ENCODE measurements around the gene SMYD4. TPM values are rescaled to one million over a fixed set of nuclear protein-coding genes. Genes with fewer than 3 reads are reported as not detected.
A peak's percentile ranks its signal among the peaks of the same experiment; 100 is the strongest.
"Not testable (repeated sequence)": the region's sequence is repeated elsewhere in the genome, so short reads cannot be mapped to it uniquely, and the experiment has no call there.

SMYD4 gene
- total RNA-seq, 1 donor from 2014 or later: 7.6 TPM

DNA sequence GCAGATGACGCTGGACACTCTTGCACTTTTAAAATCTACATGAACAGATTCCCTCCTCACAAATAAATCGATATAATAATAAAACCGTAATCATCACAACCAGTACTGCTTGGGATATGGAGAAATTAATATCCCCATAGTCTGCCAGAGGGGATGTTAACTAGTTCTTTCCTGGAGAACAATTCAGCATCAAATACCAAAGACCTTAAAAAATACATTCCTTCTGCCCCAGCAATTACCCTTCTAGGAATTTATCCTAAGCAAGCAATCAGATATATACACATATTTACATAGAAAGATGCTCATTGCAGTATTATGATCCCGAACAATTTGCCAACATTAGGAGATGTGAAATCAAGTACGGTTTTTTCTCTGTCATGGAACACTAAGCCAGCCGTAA is 21.8 kb downstream of the SMYD4 start:
- no peak overlapping the region for H3K27ac ChIP-seq
- intact Hi-C loops (cut with DNase I): no loop called here
- TF ChIP-seq, protein P1, sequence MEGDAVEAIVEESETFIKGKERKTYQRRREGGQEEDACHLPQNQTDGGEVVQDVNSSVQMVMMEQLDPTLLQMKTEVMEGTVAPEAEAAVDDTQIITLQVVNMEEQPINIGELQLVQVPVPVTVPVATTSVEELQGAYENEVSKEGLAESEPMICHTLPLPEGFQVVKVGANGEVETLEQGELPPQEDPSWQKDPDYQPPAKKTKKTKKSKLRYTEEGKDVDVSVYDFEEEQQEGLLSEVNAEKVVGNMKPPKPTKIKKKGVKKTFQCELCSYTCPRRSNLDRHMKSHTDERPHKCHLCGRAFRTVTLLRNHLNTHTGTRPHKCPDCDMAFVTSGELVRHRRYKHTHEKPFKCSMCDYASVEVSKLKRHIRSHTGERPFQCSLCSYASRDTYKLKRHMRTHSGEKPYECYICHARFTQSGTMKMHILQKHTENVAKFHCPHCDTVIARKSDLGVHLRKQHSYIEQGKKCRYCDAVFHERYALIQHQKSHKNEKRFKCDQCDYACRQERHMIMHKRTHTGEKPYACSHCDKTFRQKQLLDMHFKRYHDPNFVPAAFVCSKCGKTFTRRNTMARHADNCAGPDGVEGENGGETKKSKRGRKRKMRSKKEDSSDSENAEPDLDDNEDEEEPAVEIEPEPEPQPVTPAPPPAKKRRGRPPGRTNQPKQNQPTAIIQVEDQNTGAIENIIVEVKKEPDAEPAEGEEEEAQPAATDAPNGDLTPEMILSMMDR (IDR thresholded peaks at IDR 0.05): no peak
- H3K9me3 ChIP-seq: no peaks in the 10 kb centered on the region
- peaks cover 23 to 28% of the 10 kb centered on the region in 2 donors for H3K36me3 ChIP-seq
- H3K4me3 ChIP-seq: no peak overlapping the region
- no peak for DNase-seq (ENCODE audit: low spot score in 2 of 2)
- no peaks in the 10 kb centered on the region for H3K4me1 ChIP-seq
- H3K27me3 ChIP-seq: no peaks in the 10 kb centered on the region

GRCh38 chr17:1803280-1803679 is 26.4 kb downstream of the SMYD4 start:
- no peak overlapping the region for H3K4me3 ChIP-seq
- no peak for DNase-seq (ENCODE audit: low spot score in 2 of 2)

DNA sequence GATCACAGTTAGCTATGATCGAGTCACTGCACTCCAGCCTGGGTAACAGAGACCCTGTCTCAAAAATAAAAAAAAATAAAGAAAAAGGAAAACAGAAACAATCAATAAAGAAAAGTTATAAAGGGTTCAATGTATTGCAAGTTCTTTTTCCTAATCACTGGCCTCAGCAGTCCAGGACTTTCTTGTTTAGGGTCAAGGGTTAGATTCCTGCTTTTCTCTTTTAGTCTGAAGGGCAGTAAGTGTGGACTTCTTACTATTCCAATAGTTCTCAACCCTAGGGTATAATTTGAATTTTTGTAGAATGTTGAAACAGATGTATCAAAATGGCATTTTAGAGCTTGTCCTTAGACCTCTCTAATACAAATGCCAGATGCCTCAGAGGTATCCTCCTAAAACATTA is 27.3 kb downstream of the SMYD4 start:
- no peak for DNase-seq (ENCODE audit: low spot score in 2 of 2)
- no peaks in the 10 kb centered on the region for H3K9me3 ChIP-seq
- H3K4me3 ChIP-seq: no peak overlapping the region
- intact Hi-C loops (cut with DNase I): no loop called here
- no peak overlapping the region for H3K27ac ChIP-seq
- no peaks in the 10 kb centered on the region for H3K4me1 ChIP-seq
- peaks cover 22 to 35% of the 10 kb centered on the region in 2 donors for H3K36me3 ChIP-seq
- TF ChIP-seq, protein P1 (IDR thresholded peaks at IDR 0.05): no peak
- no peaks in the 10 kb centered on the region for H3K27me3 ChIP-seq

More at GRCh38 chr17:1803280-1803679, 26.4 kb downstream of the SMYD4 start:
- no peaks in the 10 kb centered on the region for H3K27me3 ChIP-seq
- TF ChIP-seq, protein P1 (IDR thresholded peaks at IDR 0.05): no peak
- intact Hi-C loops (cut with DNase I): no loop called here
- H3K9me3 ChIP-seq: no peaks in the 10 kb centered on the region
- no peaks in the 10 kb centered on the region for H3K4me1 ChIP-seq
- no peak overlapping the region for H3K27ac ChIP-seq
- peaks cover 22 to 35% of the 10 kb centered on the region in 2 donors for H3K36me3 ChIP-seq

DNA sequence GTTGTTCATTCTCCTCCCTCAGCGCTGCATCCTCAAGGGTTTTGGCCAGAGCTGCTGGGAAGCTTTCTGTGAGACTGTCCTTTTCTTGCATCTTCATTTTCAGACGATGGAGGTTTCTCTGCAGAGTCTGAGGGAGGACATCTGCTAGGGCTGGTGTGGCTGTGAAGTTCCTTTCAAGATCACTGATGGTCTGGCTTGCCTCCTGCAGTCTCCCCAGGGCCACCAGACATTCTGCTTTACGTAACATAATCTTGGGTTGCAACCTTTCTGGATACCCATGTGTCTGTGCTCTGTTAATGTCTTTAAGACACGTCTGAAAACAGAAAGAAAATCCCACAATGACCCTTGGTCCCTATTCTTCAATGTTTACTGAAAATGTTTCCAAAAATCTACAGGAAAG is 29.0 kb downstream of the SMYD4 start:
- intact Hi-C loops (cut with DNase I): no loop called here
- H3K36me3 ChIP-seq: peaks cover 22 to 35% of the 10 kb centered on the region in 2 donors
- no peaks in the 10 kb centered on the region for H3K9me3 ChIP-seq
- TF ChIP-seq, protein P1 (IDR thresholded peaks at IDR 0.05): no peak
- no peaks in the 10 kb centered on the region for H3K4me1 ChIP-seq
- H3K27ac ChIP-seq: no peak overlapping the region
- H3K27me3 ChIP-seq: no peaks in the 10 kb centered on the region
- no peak overlapping the region for H3K4me3 ChIP-seq
- peak in 1 of 2 donors; percentile 22 for DNase-seq (ENCODE audit: low spot score in 2 of 2)

DNA sequence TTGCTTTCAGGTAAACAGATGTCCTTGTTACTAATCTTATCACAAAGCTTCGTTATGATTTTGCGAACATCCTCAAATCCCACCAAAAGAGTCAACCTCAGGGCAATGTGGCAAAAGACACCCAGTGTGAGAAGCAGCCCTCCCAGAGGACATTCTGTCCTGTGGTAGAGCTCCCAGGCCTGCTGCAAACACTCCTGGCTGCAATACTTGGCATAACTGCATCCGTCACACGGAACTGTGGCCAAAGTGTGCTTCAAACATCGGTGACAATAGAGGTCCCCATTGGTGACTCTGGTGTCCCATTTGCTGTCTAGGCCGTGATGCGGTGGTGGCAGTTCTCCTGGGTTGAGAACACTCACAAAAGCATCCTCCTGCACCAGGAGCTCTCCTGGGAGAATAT is 29.5 kb downstream of the SMYD4 start:
- intact Hi-C loops (cut with DNase I): no loop called here
- no peaks in the 10 kb centered on the region for H3K4me1 ChIP-seq
- H3K27ac ChIP-seq: no peak overlapping the region
- DNase-seq (ENCODE audit: low spot score in 2 of 2): peak in 1 of 2 donors; percentile 38
- TF ChIP-seq, protein P1 (IDR thresholded peaks at IDR 0.05): no peak
- no peaks in the 10 kb centered on the region for H3K27me3 ChIP-seq
- peaks cover 22 to 35% of the 10 kb centered on the region in 2 donors for H3K36me3 ChIP-seq
- no peak overlapping the region for H3K4me3 ChIP-seq
- H3K9me3 ChIP-seq: no peaks in the 10 kb centered on the region

DNA sequence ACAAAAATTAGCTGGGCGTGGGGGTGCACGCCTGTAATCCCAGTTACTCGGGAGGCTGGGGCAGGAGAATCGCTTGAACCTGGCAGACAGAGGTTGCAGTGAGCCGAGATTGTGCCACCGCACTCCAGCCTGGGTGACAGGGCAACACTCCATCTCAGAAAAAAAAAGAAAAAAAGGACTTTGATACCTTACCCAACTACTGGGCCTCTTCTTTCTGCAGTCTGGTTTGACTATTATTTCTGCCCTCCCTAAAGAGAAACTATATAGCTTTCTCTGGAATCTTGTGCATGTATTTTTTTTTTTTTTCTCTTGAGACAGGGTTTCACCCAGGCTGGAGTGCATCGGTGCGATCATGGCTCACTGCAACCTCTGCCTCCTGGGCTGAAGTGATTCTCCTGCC is 31.9 kb downstream of the SMYD4 start:
- H3K27me3 ChIP-seq; H3K4me3 ChIP-seq; H3K9me3 ChIP-seq; H3K4me1 ChIP-seq; intact Hi-C loops (cut with DNase I); DNase-seq (ENCODE audit: low spot score in 2 of 2); H3K27ac ChIP-seq: not testable (repeated sequence)
- H3K36me3 ChIP-seq: peaks cover 7 to 23% of the 10 kb centered on the region in 2 donors

All from ascending aorta (tissue), 2 donors.